AG08395 (cell line): Measurements from ENCODE around the gene SRBD1.
A peak's percentile ranks its signal among the peaks of the same experiment; 100 is the strongest.

Experiments used
- DNase-seq: peaks from one replicate; pipeline ENCODE4 v3.0.0; 2012; ENCODE audit warnings: mixed read lengths, low spot score

The SRBD1 gene

DNA sequence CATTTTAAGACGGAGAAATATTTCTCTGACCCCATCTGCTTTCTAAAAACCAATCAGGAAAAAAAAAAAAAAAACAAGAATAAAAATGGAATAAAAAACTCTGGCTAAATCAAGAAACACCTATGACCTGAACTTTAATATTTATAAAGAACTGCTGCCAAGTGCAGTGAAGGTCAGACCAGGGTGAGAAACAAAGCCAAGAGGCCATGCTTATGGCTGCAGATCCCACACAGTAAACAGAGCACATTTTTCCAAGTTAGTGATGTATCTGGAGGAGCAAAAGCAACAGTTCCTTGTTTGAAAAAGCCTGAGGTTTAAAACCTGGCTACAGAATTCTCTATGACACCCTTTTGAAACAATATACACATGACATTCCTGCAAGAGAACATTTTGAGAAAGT, 242.3 kb downstream of the SRBD1 start:
- no peak for DNase-seq

DNA sequence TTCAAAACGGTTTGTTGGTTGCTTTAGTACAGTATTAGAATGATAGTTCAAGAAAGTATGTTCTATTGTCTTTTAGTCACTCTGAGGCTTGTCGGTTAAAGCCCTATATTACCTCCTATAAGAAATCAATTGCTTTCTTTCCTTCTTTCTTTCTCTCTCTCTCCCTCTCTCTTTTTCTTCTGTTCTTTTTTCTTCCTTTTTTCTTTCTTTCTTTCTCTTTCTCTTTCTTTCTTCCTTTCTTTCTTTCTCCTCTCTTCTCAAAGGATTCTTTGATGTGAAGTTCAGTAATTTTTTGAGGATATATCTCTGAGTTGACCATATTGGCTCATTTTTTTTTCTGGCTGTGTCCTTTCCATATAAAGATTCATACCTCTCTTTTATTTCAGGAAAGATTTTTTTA, 249.4 kb downstream of the SRBD1 start:
- DNase-seq, result no peak

DNA sequence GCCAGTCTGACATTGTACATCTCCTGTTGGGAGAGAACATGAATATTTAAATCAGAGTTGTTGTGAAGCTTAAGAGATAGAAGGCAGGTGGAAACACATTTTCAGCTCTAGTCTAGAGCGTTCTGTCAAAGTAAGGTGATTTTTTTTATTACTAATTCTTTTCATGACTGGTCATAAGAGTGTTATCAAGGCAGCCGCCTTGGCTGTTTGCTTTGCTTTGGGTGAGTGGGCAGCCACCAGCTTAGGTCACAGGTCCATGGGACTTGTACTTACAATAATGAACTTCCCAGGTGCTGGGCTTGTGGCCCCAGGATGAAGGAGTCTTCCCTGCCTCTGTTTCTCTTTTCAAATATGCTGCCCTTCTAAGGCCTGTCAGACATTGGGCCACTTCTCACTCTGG, 256.3 kb downstream of the SRBD1 start:
- DNase-seq, result no peak

DNA sequence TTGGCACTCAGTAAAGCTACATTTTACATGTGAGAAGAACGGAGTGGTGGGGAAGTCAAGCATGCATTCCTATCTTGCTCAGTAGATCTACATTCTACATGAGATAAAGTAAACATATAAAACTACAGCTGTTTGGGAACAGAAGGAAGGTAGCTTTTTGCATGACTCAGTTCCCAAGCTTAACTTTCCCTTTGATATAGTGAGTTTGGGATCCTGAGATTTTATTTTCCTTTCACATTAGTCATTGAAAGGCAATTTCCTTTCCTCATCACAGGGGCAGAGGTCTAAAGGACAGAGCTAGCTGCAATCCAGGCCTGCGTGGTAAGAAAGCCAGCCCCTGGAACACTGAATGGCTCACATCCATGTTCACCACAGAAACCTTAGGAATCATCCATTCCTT, 257.2 kb downstream of the SRBD1 start:
- peak; percentile 88 for DNase-seq

DNA sequence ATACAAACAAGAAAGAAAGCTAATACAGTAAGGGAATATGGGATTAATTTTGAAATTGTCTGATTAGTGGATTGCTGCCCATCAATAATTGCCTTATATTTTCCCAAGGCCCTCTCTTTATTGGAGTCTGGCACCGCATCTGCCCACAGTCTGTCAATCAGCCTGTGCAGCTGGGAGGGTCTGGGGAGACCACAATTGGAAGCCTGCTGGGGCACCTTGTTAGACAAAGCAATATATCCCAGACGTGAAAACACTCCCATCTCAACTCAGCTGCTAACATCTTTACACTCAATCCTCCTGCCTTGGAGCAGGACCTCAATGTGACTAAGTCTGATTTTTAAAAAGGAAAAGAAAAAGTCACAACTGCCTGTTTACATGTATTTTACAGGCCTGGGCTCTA, 258.6 kb downstream of the SRBD1 start:
- no peak for DNase-seq

DNA sequence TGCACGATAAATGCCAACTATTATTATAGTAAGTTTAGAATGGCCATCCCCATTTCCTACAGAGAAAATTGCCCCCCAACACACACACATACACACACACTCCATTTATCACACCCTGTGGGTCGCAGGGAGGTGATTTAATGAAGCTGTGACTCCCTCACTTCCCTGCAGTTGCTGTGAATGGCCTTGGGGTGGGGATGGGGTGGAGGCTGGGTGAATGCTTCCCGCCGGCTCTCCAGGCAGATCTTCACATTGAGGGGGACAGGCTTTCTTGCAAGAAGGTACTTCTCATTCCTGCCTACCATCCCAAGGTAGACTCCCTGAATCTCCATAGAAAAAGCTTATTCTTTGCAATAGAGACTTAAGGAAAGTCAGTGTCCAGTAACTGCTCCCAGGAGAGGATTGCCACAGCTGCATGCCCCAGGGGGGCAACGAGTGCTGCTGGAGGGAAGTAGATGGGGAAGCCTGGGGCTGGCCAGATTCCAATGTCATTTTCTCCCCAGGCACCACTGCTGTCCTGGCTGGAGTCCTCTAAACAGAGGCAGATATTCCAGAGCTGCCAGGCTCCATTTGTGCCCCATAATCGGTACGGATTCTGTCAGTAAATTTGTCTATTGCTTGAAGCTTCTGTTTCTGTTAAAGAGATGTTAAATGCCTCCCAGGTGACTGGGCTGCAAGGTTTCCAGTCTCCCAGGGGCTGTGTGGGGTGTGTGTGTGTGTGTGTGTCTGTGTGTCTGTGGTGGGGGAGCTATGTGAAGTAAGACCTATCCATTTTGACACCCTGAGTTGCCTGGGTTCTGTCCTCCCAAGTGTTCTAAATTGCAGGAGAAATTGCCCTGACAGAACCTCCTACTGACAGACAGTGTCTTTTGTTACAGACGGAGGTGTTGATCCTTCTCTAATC, 265.5 kb downstream of the SRBD1 start:
- no peak for DNase-seq

DNA sequence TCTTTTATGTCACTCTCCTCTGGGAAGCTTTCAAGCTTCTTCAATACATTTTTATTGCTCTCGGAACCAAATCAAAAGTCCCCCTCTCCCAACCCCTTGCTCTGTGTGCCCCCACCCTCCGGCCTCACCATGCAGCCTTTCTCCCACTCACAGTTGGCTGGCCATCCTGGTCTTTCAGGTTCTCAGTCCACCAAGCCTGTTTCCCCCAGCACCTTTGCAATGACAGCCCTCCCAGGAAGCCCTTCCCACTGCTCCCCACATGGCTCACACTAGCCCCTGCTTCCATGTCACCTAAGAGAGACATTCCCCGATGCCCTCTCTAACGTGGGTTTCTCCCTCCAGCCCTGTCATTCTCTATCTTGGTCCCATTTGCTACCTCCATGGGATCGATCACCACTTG, 266.6 kb downstream of the SRBD1 start:
- no peak for DNase-seq

DNA sequence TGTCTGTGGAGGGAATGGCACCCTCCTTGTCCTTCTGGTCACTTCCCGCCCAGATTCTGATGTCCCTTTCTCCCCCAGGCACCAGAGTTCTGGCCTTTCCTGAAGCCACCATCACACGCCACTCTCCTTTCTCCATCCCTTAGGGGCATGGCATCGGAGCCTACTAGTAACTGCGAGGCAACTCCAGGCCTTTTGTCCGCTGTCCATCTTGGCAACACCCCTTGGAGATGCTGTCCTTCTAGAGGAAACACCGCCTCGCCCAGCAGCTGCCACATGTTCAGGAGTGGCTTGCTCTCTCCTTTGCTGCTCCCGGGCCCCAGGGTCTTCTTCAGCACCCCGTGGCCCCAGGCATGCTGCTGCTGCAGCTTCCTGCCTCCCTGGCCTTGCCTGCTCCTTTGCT, 267.0 kb downstream of the SRBD1 start:
- no peak for DNase-seq

DNA sequence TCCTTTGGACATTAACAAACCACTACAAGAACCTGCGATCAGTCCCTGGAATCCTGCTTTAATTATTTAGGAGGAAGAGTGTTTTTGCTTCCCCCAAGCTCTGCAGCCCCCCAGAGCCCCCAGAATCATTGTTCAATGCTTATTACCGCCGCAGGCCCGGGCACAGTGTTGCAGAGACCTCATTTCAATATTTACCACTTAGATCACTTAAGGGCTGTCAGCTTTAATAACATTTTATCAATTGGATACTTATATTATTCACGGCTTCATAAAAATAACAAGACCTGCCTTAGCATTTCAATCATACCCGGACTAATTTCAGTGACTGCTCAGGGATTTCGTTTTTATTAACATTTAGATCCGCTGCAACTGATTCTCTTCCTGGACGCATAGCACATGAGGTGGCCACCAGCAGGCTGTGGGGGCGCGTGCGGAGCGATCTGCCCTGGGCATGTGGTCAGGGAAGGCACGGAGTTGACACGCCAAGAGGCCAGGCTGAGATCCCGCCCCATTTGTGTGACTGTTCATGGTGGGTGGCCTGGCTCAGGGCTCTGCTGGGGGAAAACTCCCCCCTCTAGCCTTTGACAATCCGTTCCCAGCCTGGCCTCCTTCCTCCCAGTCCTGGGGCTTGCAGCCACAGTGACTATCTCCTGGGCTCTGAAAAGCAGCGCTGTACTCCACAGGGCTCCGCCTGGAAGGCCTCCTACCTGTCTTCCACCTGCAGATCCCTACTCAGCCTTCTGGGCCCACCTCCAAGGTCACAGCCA, 267.6 kb downstream of the SRBD1 start:
- DNase-seq, result peak; percentile 44

DNA sequence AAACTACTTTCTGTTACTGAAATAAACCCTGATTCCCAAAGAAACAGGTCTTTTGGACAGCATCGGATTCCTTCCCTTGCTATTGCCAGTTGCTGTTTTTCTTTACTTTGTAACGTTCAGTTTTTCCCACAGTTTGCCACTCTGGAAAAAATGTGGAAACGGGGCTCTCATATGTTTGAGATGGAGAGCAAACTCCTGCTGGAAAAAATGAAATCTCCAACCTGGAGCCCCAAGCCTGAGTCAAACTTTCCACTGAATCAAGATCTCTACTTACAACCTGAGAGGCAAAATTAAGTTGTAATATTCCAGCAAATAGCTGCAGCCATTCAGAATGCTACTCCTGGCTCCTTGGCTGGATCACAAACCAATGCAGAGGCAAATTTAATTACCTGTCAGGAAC, 270.7 kb downstream of the SRBD1 start:
- no peak for DNase-seq

DNA sequence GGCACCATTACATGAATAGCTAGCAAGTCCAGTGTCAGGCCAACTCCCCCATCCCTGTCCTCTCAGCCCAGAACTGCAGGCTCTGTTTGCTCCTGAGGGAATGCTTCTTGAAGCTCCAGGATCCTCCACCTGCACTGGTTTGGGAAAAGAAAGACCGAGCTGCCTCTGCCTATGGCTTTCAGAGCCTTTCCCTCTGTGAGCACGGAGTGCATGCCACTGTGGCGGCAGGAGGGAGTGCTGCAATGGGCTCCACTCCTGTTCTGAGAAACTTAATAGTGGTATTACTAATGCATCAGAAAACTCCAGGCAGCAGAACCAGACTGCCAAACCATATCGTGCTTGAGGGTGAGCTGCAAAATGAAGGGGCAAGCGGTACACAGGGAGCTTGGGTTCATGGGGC, 271.8 kb downstream of the SRBD1 start:
- DNase-seq, result no peak
